Upper lobe of left lung (tissue), 4 donors: ENCODE measurements around the gene PRRC2B.

Source experiments
- CTCF ChIP-seq, 6 experiments: fragments of 450-650 bp in 4 of 6; fragments of 200-600 bp in 2 of 6; sonication (generic) in 2 of 6; IDR thresholded peaks; one replicate each; pipeline ENCODE4 v1.5.1; 2016 to 2019; ENCODE audit warnings: antibody characterized with exemption in 6 of 6
- EP300 ChIP-seq, 4 donors: sonication (generic); formaldehyde crosslinking; IDR thresholded peaks; one replicate each; pipeline ENCODE4 v1.5.1; 2017; ENCODE audit warnings: antibody characterized with exemption in 4 of 4, control low read depth in 2 of 4
- POLR2AphosphoS5 ChIP-seq, 2 donors: sonication (generic); formaldehyde crosslinking; IDR thresholded peaks; one replicate each; pipeline ENCODE4 v1.5.1; 2017; ENCODE audit warnings: antibody characterized with exemption in 2 of 2

- TF ChIP-seq CTCF (IDR thresholded peaks at IDR 0.05) (no peak), POLR2AphosphoS5 (IDR thresholded peaks at IDR 0.05) (no peak), EP300 (IDR thresholded peaks at IDR 0.05) (no peak)
Measured at GRCh38 chr9:131468031-131468430, 74.1 kb downstream of the PRRC2B start.
